ENCODE measurements around the gene HKDC1. TPM values are rescaled to one million over a fixed set of nuclear protein-coding genes. Genes with fewer than 3 reads are reported as not detected.

HKDC1 gene
- total RNA-seq, 1 experiment from 2014 or later, result 1.7 TPM

DNA sequence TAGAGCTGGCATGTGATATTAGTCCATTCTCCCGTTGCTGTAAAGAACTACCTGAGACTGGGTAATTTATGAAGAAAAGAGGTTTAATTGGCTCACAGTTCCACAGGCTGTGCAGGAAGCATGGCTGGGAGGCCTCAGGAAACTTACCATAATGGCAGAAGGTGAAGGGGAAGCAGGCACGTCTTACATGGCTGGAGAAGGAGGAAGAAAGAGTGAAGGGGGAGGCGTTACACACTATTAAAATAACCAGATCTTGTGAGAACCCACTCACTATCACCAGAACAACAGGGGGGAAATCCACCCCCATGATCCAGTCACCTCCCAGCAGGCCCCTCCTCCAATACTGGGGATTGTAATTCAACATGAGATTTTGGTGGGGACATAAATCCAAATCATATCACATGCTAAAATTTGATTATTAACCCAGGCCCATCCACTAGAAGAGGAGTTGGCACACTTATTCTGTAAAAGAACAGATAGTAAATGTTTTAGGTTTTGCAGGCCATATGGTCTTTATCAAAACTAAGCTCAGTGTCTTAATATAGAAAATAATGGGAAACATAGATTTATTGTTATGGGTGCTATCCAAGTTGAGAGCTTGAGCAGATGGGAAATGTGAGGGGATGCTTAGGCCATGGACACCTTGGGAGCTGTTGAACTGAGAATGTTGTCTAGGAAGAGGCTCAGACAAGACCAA lies 39.6 kb downstream of the HKDC1 start:
- no peaks in the 10 kb centered on the region for H4K20me1 ChIP-seq (ENCODE audit: insufficient read depth)
- no peaks in the 10 kb centered on the region for H3K79me2 ChIP-seq (ENCODE audit: insufficient read depth, low read length)
- H3K27me3 ChIP-seq (ENCODE audit: insufficient read depth, low read length), result no peaks in the 10 kb centered on the region
- no peak for DNase-seq (ENCODE audit: low read depth, low spot score)
- no peak overlapping the region for H3K4me3 ChIP-seq (replicated peaks in 1 of 2; ENCODE audit: low read depth in 1 of 2, low read length in 2 of 2)
- H3K27ac ChIP-seq (ENCODE audit: low read depth, low read length), result no peak overlapping the region
- H3K9me3 ChIP-seq (ENCODE audit: control insufficient read depth in 1 of 2, insufficient read depth in 1 of 2, low read depth in 1 of 2, low read length in 2 of 2), result no peaks in the 10 kb centered on the region
- ChIA-PET POLR2A (no interaction called here), CTCF (no interaction called here), RAD21 (ENCODE audit: low non-redundant PET in 1 of 2, low total read pairs in 2 of 2, uncharacterized antibody in 2 of 2, unreplicated experiment in 2 of 2) (no interaction called here)
- no peaks in the 10 kb centered on the region for H3K9me2 ChIP-seq (ENCODE audit: insufficient read depth)
- H3K4me2 ChIP-seq (ENCODE audit: low read length), result no peak overlapping the region
- no peak overlapping the region for H2AFZ ChIP-seq (ENCODE audit: low read depth, low read length, poor library complexity, severe bottlenecking)
- H3K4me1 ChIP-seq (ENCODE audit: control insufficient read depth in 1 of 2, insufficient read depth in 2 of 2, low read length in 2 of 2), result no peaks in the 10 kb centered on the region; a peak in 1 of 4 replicates
- no peak for ATAC-seq
- TF ChIP-seq ELF1 (IDR thresholded peaks at IDR 0.05; ENCODE audit: borderline replicate concordance, low read depth) (no peak), ZNF274 (IDR thresholded peaks at IDR 0.05; ENCODE audit: low read depth, low read length) (no peak), ZFX (IDR thresholded peaks at IDR 0.05) (no peak), TCF7L2 (IDR thresholded peaks at IDR 0.05; ENCODE audit: borderline replicate concordance, extremely low read depth, insufficient read depth, insufficient read length) (no peak), RAD21 (IDR thresholded peaks at IDR 0.05; ENCODE audit: low read depth) (no peak), SP1 (IDR thresholded peaks at IDR 0.05; ENCODE audit: low read depth) (no peak), CTCF (IDR thresholded peaks at IDR 0.05 in 2 of 3, conservative IDR thresholded peaks at IDR 0.05 in 1 of 3; ENCODE audit: borderline replicate concordance in 1 of 3, insufficient read depth in 1 of 3, low read depth in 2 of 3, low read length in 2 of 3) (no peak), FOSL1 (IDR thresholded peaks at IDR 0.05; ENCODE audit: low read depth) (no peak), MAX (IDR thresholded peaks at IDR 0.05) (no peak), ATF3 (IDR thresholded peaks at IDR 0.05) (no peak), YY1 (IDR thresholded peaks at IDR 0.05; ENCODE audit: extremely low read depth, insufficient replicate concordance, low read depth, low read length) (no peak)
- TF ChIP-seq, protein P1, sequence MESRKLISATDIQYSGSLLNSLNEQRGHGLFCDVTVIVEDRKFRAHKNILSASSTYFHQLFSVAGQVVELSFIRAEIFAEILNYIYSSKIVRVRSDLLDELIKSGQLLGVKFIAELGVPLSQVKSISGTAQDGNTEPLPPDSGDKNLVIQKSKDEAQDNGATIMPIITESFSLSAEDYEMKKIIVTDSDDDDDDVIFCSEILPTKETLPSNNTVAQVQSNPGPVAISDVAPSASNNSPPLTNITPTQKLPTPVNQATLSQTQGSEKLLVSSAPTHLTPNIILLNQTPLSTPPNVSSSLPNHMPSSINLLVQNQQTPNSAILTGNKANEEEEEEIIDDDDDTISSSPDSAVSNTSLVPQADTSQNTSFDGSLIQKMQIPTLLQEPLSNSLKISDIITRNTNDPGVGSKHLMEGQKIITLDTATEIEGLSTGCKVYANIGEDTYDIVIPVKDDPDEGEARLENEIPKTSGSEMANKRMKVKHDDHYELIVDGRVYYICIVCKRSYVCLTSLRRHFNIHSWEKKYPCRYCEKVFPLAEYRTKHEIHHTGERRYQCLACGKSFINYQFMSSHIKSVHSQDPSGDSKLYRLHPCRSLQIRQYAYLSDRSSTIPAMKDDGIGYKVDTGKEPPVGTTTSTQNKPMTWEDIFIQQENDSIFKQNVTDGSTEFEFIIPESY (IDR thresholded peaks at IDR 0.05; ENCODE audit: extremely low read depth, insufficient replicate concordance, low read length), result no peak
- H3K36me3 ChIP-seq (ENCODE audit: control insufficient read depth in 1 of 2, insufficient read depth in 2 of 2, low read length in 2 of 2), result no peaks in the 10 kb centered on the region
- intact Hi-C loops (cut with micrococcal nuclease), result no loop called here
- BruUV-seq (replicated peaks), result no TSS peak
- H3K9ac ChIP-seq (ENCODE audit: low read length), result no peak overlapping the region
